NT2/D1 (cell line): ENCODE results near the gene DUXB.
A peak's percentile ranks its signal among the peaks of the same experiment; 100 is the strongest.

Source experiments
- DNase-seq: peaks from one replicate; pipeline ENCODE4 v3.0.0-alpha.2; 2011; ENCODE audit warnings: low read depth, low spot score
- H3K27me3 ChIP-seq: 2 replicates; pipeline ENCODE4 v1.6.0; 2011; ENCODE audit warnings: mild to moderate bottlenecking; ENCODE audit not compliant: insufficient read length, insufficient read depth
- H3K36me3 ChIP-seq: 2 replicates; pipeline ENCODE4 v1.6.1; 2011; ENCODE audit warnings: mild to moderate bottlenecking, low read length, mixed read lengths; ENCODE audit not compliant: insufficient read depth, insufficient read length
- H3K4me1 ChIP-seq: 2 replicates; pipeline ENCODE4 v1.5.1; 2011; ENCODE audit not compliant: insufficient read depth, insufficient read length
- H3K4me3 ChIP-seq: 2 replicates; pipeline ENCODE4 v1.5.1; 2011; ENCODE audit warnings: low read depth; ENCODE audit not compliant: insufficient read length
- H3K9ac ChIP-seq: 2 replicates; pipeline ENCODE4 v1.6.0; 2011; ENCODE audit warnings: low read depth; ENCODE audit not compliant: insufficient read length
- H3K9me3 ChIP-seq: 2 replicates; pipeline ENCODE4 v1.5.1; 2011; ENCODE audit warnings: mild to moderate bottlenecking, low read length; ENCODE audit not compliant: insufficient read depth
- SUZ12 ChIP-seq: IDR thresholded peaks from 2 replicates; pipeline ENCODE4 v1.6.1; 2011; ENCODE audit not compliant: insufficient read length, insufficient read depth; ENCODE audit errors: extremely low read depth
- YY1 ChIP-seq: IDR thresholded peaks from 2 replicates; pipeline ENCODE4 v1.6.1; 2011; ENCODE audit not compliant: insufficient read length, insufficient read depth
- ZNF274 ChIP-seq: IDR thresholded peaks from 2 replicates; pipeline ENCODE4 v1.6.1; 2011; ENCODE audit warnings: mild to moderate bottlenecking, low read depth, low read length

Gene DUXB

DNA sequence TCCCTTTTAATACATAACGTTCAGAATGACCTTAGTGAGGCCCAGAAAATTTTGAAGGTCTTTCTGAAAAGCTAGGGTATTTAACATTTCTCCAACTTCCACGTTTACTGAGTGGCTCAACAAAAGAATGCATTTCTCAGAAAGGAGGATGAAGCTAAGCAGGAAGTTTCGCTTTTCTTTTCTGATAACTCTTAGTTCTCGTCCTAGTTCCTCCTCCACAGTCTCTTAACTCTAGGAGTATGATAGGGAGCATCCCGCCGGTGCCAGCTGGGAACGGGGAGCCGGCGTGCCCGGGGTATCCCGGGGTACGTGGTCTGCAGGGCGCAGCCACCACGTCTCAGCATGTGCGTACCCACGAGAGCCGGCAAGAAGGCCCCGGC, 54.2 kb downstream of the DUXB start:
- peak overlapping the region; percentile 100 for H3K9ac ChIP-seq
- H3K27me3 ChIP-seq, result no peaks in the 10 kb centered on the region
- TF ChIP-seq ZNF274 (no peak), YY1 (no peak), SUZ12 (no peak)
- peaks cover 50% of the 10 kb centered on the region for H3K36me3 ChIP-seq
- no peaks in the 10 kb centered on the region for H3K9me3 ChIP-seq
- H3K4me3 ChIP-seq, result peak overlapping the region; percentile 99
- peaks cover 4% of the 10 kb centered on the region for H3K4me1 ChIP-seq
- no peak for DNase-seq

DNA sequence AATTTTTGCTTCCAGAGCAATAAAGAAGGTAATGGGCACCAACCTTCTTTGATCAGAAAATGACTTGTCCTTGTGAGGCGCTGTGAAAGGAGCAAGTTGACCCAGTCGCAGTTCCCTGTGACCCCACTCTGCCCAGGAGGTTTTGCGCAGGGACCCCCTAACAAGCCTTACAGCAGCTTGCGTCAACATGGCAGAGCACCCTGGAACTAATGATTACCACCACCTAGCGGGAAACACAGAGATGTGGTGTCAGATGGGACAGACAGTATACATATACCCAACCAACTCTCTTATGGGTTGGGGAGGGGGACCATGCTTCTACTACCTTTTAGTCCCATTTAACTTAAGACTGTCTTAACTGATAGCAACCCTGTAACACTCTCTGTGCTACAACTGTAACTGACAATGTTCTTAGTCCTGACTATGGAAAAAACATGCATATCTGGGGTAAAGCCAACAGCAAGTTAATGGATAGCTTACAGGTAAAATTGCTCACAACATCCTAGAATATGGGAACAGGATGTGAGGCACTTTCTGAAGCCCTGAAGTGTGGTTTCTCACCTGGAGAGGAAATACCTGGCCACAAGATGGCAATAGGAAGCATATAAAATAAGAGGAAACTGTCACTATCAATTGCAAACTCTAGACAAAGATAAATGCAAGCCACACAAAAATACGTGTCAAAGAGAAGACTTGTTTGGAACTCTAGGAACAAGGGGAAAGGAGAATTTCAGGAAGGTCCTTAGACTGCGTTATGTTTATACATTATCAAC, 56.8 kb downstream of the DUXB start:
- peaks cover 68% of the 10 kb centered on the region for H3K36me3 ChIP-seq

More for the DNA sequence above, 56.8 kb downstream of the DUXB start:
- no peaks in the 10 kb centered on the region for H3K9me3 ChIP-seq
- no peak for TF ChIP-seq YY1
- TF ChIP-seq SUZ12, result no peak
- TF ChIP-seq ZNF274, result no peak
- H3K27me3 ChIP-seq, result no peaks in the 10 kb centered on the region
- no peak for DNase-seq
- H3K4me1 ChIP-seq, result peaks cover 9% of the 10 kb centered on the region
- H3K4me3 ChIP-seq, result no peak overlapping the region
- no peak overlapping the region for H3K9ac ChIP-seq
